B cell (primary cell): Measurements from ENCODE around the gene HIBCH. TPM values are rescaled to one million over a fixed set of nuclear protein-coding genes. Genes with fewer than 3 reads are reported as not detected.

ENCODE experiments used
- ATAC-seq: fragments of 200-7000 bp; cut with Tn5 transposase; one replicate; pipeline ENCODE4 v1.10.0; 2021; ENCODE audit warnings: low read depth, mild to moderate bottlenecking, moderate number of reproducible peaks, moderate library complexity
- CTCF ChIA-PET: fragments of 350-600 bp; sonication (Branson Sonifier 250); formaldehyde crosslinking; loops from one replicate; lab custom pipeline; 2021; ENCODE audit warnings: antibody characterized with exemption, inconsistent platforms; lab: Charles Lee
- POLR2A ChIA-PET: fragments of 350-600 bp; sonication (Branson Sonifier 250); formaldehyde crosslinking; loops from one replicate; lab custom pipeline; 2021; ENCODE audit warnings: antibody characterized with exemption; lab: Charles Lee
- DNase-seq: peaks from one replicate; pipeline ENCODE4 v3.0.0; 2013
- H2AFZ ChIP-seq: 2 replicates; pipeline ENCODE4 v1.6.1; 2012; ENCODE audit warnings: mild to moderate bottlenecking, low read depth, low read length; ENCODE audit not compliant: insufficient read depth, poor library complexity, severe bottlenecking
- H3K27ac ChIP-seq, 2 donors: 1 replicate in 1 of 2; 2 replicates in 1 of 2; pipeline ENCODE4 v1.5.1; 2012 to 2013; ENCODE audit warnings: low read length in 2 of 2, mild to moderate bottlenecking in 2 of 2, moderate library complexity in 1 of 2
- H3K27me3 ChIP-seq, 4 experiments: fragments of 200-600 bp in 1 of 4; sonication (generic) in 1 of 4; replicated peaks in 1 of 4; 1 replicate in 2 of 4; 2 replicates in 2 of 4; pipeline versions ENCODE4 v1.6.1 to v1.7.0; 2013 to 2016; ENCODE audit warnings: low read length in 3 of 4, mild to moderate bottlenecking in 2 of 4, mixed read lengths in 1 of 4, moderate library complexity in 1 of 4; ENCODE audit not compliant: insufficient read depth in 4 of 4, control insufficient read depth in 3 of 4; ENCODE audit errors: control extremely low read depth in 1 of 4
- H3K36me3 ChIP-seq, 2 experiments: replicated peaks in 1 of 2; 1 replicate in 1 of 2; 2 replicates in 1 of 2; pipeline versions ENCODE4 v1.6.1 to v1.7.1; 2013; ENCODE audit warnings: low read length in 1 of 2; ENCODE audit not compliant: insufficient read depth in 2 of 2, control insufficient read depth in 1 of 2; ENCODE audit errors: control extremely low read depth in 1 of 2, extremely low read depth in 1 of 2
- H3K4me1 ChIP-seq, 2 donors: fragments of 200-600 bp in 1 of 2; sonication (generic) in 1 of 2; 1 replicate in 1 of 2; 2 replicates in 1 of 2; pipeline versions ENCODE4 v1.5.1 to v1.6.1; 2013 to 2017; ENCODE audit warnings: low read length in 2 of 2; ENCODE audit not compliant: control insufficient read depth in 2 of 2, insufficient read depth in 2 of 2
- H3K4me2 ChIP-seq: replicated peaks from 2 replicates; pipeline ENCODE3; 2012; ENCODE audit warnings: mild to moderate bottlenecking, low read depth, low read length; ENCODE audit not compliant: poor library complexity, severe bottlenecking
- H3K4me3 ChIP-seq, 5 experiments: fragments of 200-600 bp in 1 of 5; sonication (generic) in 1 of 5; 1 replicate in 3 of 5; 2 replicates in 2 of 5; pipeline versions ENCODE4 v1.5.1 to v1.7.0; 2011 to 2016; ENCODE audit warnings: low read length in 4 of 5, mild to moderate bottlenecking in 4 of 5, low read depth in 2 of 5, control low read depth in 1 of 5, moderate library complexity in 1 of 5; ENCODE audit not compliant: insufficient read depth in 1 of 5; ENCODE audit errors: control extremely low read depth in 1 of 5, extremely low read depth in 1 of 5
- H3K79me2 ChIP-seq: fragments of 200-600 bp; sonication (generic); one replicate; pipeline ENCODE4 v1.6.0; 2016; ENCODE audit warnings: low read length; ENCODE audit not compliant: control insufficient read depth, insufficient read depth
- H3K9ac ChIP-seq: fragments of 200-600 bp; sonication (generic); 2 replicates; pipeline ENCODE4 v1.6.1; 2017; ENCODE audit warnings: mild to moderate bottlenecking, low read length, moderate library complexity
- H3K9me3 ChIP-seq, 3 donors: one replicate each; pipeline versions ENCODE4 v1.6.1 to v1.7.1; 2013; ENCODE audit warnings: low read length in 2 of 3; ENCODE audit not compliant: control insufficient read depth in 2 of 3, insufficient read depth in 1 of 3; ENCODE audit errors: control extremely low read depth in 1 of 3
- H4K20me1 ChIP-seq: 2 replicates; pipeline ENCODE4 v1.6.0; 2012; ENCODE audit warnings: mild to moderate bottlenecking, low read length; ENCODE audit not compliant: insufficient read depth, control insufficient read depth, poor library complexity, severe bottlenecking
- H3K27ac Mint-ChIP-seq: one replicate; pipeline ENCODE4 v1.8.0; 2021; ENCODE audit warnings: mixed read lengths
- H3K27me3 Mint-ChIP-seq: one replicate; pipeline ENCODE4 v1.8.0; 2021; ENCODE audit warnings: mixed read lengths
- H3K4me1 Mint-ChIP-seq: one replicate; pipeline ENCODE4 v1.8.0; 2021; ENCODE audit warnings: mixed read lengths
- H3K4me3 Mint-ChIP-seq: one replicate; pipeline ENCODE4 v1.8.0; 2021; ENCODE audit warnings: mixed read lengths
- H3K9me3 Mint-ChIP-seq: one replicate; pipeline ENCODE4 v1.8.0; 2022; ENCODE audit warnings: mixed read lengths; ENCODE audit not compliant: insufficient read depth
- EZH2 ChIP-seq: IDR thresholded peaks from 2 replicates; pipeline ENCODE4 v1.6.1; 2012; ENCODE audit warnings: borderline replicate concordance, low read depth, mild to moderate bottlenecking, moderate library complexity, low read length; ENCODE audit not compliant: insufficient read depth, poor library complexity, severe bottlenecking
- WGBS: methylation state at CpG from one replicate; pipeline ENCODE4 v1.1.5; 2013; ENCODE audit warnings: missing lambda C conversion rate; ENCODE audit not compliant: insufficient coverage; 5-methylcytosine and 5-hydroxymethylcytosine counted together
- intact Hi-C: fragments of 100-400 bp; cut with micrococcal nuclease; formaldehyde crosslinking; loops from one replicate; pipeline ENCODE4 v1.10.0; 2022
- polyA plus RNA-seq: library from polyadenylated mRNA; depleted of rRNA; stranded (reverse); fragments of >200 nt; gene quantifications from 2 replicates; pipeline ENCODE4 v1.2.3, GENCODE V29; 2012
- total RNA-seq, 2 donors: library from RNA; stranded (reverse); fragments of 120-200 nt in 1 of 2; gene quantifications; 1 replicate in 1 of 2; 2 replicates in 1 of 2; pipeline versions ENCODE4 v1.2.3 to v1.2.4, GENCODE V29; 2013 to 2022
- TF ChIP-seq, protein P1 (sequence below): fragments of 200-600 bp; IDR thresholded peaks from one replicate; pipeline ENCODE4 v1.8.0; 2022; ENCODE audit warnings: antibody characterized with exemption, mild to moderate bottlenecking

The HIBCH gene
- total and polyA plus RNA-seq, 2 donors (not counting 1 experiment from before 2014, with no cell fraction given) = 5.6 to 30.2 TPM

DNA sequence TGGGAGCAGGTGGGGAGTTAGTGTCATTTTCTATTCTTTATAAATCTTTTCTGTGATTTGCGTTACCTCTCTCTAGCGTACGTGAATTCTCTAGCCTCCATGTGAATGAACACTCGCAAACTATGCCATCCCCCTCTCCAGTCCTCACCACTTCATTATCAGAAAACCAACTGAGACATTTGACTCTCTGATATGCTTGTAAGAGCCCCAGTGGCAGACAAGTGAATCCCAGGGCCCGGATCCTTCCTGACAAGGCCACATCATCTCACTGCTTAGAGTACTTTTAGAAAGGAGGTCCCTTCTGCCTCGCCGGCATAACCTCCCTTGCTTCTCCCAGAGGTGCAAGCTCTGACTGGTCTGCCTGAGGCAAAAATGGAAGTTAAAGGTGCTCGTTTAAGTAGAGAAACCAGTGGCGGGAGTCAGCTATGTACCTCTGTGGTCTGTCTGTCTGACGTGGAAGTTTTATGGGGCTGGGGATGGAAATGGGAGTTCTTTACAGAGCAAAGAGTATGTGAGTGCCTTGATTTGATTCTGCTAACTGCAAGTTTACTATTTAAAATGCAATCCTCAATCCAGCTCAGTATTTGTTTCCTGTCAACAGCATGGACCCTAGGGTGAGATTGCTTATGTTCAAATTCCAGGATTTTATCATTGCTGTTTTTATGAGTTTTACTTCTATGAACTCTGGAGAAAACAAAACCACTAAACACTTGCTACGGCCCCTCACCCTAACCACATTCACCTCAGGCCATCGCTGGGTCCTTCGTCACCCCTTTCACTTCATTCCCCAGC, 142.2 kb downstream of the HIBCH start:
- Histone ChIP-seq H4K20me1 (no peaks in the 10 kb centered on the region), H3K4me1 (peaks cover 16 to 22% of the 10 kb centered on the region in 2 donors), H3K9me3 (peaks cover 0 to 4% (median 0%) of the 10 kb centered on the region in 3 donors), H2AFZ (no peak overlapping the region), H3K4me2 (no peak overlapping the region), H3K79me2 (no peaks in the 10 kb centered on the region), H3K36me3 (no peaks in the 10 kb centered on the region), H3K9ac (no peak overlapping the region), H3K27me3 (peaks cover 0 to 9% (median 0%) of the 10 kb centered on the region in 4 experiments), H3K4me3 (no peak overlapping the region), H3K27ac (no peak overlapping the region)
- WGBS = 96% methylated on average over 9 of the region's 13 CpGs
- no peak overlapping the region for H3K4me3 Mint-ChIP-seq
- DNase-seq (no peak), ATAC-seq (no peak)
- H3K9me3 Mint-ChIP-seq = no peaks in the 10 kb centered on the region
- ChIA-PET CTCF (no interaction called here), POLR2A (no interaction called here)
- peaks cover 16% of the 10 kb centered on the region for H3K4me1 Mint-ChIP-seq
- no peak for TF ChIP-seq EZH2
- TF ChIP-seq, protein P1, sequence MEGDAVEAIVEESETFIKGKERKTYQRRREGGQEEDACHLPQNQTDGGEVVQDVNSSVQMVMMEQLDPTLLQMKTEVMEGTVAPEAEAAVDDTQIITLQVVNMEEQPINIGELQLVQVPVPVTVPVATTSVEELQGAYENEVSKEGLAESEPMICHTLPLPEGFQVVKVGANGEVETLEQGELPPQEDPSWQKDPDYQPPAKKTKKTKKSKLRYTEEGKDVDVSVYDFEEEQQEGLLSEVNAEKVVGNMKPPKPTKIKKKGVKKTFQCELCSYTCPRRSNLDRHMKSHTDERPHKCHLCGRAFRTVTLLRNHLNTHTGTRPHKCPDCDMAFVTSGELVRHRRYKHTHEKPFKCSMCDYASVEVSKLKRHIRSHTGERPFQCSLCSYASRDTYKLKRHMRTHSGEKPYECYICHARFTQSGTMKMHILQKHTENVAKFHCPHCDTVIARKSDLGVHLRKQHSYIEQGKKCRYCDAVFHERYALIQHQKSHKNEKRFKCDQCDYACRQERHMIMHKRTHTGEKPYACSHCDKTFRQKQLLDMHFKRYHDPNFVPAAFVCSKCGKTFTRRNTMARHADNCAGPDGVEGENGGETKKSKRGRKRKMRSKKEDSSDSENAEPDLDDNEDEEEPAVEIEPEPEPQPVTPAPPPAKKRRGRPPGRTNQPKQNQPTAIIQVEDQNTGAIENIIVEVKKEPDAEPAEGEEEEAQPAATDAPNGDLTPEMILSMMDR = no peak
- intact Hi-C loops = no loop called here
- H3K27me3 Mint-ChIP-seq = no peaks in the 10 kb centered on the region
- no peak overlapping the region for H3K27ac Mint-ChIP-seq

DNA sequence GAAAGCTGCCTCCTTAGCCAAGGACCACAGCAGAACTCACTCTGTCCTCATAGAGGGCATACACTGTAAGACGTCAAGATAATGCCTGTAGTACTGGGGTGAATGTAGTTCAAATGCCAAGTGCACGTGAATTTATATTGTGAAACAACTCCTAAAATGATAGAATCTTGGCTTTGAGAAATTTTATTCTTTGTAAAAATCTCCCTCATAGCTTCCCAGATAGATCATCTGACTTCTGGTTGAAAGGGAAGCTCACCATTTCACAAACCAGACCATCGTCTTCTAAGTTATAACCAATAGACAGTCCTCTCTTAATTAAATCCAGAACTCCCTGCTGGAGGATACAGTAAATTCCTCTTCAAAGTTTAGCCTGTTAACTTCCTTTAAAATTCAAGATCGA, 146.2 kb downstream of the HIBCH start:
- Mint-ChIP-seq H3K27me3 (no peaks in the 10 kb centered on the region), H3K9me3 (peaks cover 2% of the 10 kb centered on the region), H3K27ac (no peak overlapping the region), H3K4me1 (no peaks in the 10 kb centered on the region), H3K4me3 (no peak overlapping the region)
- CTCF ChIA-PET = no interaction called here
- Histone ChIP-seq H3K9me3 (peaks cover 0 to 4% (median 0%) of the 10 kb centered on the region in 3 donors), H3K27ac (no peak overlapping the region), H3K79me2 (no peaks in the 10 kb centered on the region), H3K9ac (no peak overlapping the region), H3K4me3 (no peak overlapping the region), H3K27me3 (no peaks in the 10 kb centered on the region), H4K20me1 (no peaks in the 10 kb centered on the region), H3K4me1 (no peaks in the 10 kb centered on the region), H3K36me3 (no peaks in the 10 kb centered on the region), H3K4me2 (no peak overlapping the region), H2AFZ (no peak overlapping the region)
- TF ChIP-seq, protein P1 = no peak
- no peak for TF ChIP-seq EZH2
- no peak for DNase-seq
- no peak for ATAC-seq
- WGBS = 100% methylated on average over 2 of the region's 4 CpGs
- intact Hi-C loops = no loop called here
- POLR2A ChIA-PET = no interaction called here
